NCI-H2227 treated with DMSO at 0.1 percent for 48 hours (cell line): ENCODE results near the gene ENO1.

Source experiments
- DNase-seq: peaks from one replicate; lab custom pipeline; 2025; lab: John Stamatoyannopoulos, UW

The ENO1 gene

DNA sequence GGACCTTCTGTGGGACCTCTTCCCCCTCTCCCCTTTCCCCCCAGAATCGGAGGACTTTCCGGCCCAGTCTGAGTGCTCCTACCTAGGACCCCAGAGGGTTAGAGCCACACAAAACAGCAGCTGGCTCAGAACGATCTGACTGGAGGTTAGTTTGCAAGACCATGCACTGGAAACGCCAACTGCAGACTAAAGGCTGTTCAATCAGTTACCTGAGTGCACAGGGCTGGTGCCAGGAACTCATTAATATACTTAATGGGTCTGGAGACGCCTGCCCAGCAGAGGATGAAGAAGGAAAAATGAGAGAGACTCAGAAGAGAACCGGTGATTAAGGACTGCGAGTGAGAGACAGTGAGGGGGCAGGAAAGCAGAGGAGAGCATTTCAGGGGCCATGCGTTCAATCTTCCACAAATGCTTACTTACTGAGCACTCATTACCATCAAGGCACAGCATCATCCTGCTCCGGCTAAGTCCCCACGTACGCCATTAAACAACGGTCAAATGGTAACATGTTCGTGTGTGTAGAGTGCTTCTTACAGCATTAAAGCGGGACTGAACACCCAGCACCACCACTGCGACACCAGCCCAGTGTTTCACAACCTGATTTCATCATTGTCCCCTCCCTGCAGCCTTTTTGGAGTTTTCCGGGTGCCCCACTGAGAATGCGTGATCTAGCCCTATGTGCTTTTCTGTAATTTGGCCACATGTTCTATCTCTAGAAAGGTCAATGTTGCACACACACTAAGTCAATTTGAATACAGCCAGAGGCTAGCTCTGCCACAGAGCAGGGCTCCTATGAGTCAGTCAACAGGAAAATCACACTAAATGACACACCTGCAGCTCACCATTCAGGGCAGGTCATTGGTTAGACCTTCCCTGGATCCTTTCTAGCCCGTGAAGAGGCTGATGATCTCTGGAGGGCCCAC, 7.6 kb downstream of the ENO1 start:
- DNase-seq: no peak

- no peak for DNase-seq
Observed at GRCh38 chr1:8870103-8870502, 8.4 kb downstream of the ENO1 start.

DNA sequence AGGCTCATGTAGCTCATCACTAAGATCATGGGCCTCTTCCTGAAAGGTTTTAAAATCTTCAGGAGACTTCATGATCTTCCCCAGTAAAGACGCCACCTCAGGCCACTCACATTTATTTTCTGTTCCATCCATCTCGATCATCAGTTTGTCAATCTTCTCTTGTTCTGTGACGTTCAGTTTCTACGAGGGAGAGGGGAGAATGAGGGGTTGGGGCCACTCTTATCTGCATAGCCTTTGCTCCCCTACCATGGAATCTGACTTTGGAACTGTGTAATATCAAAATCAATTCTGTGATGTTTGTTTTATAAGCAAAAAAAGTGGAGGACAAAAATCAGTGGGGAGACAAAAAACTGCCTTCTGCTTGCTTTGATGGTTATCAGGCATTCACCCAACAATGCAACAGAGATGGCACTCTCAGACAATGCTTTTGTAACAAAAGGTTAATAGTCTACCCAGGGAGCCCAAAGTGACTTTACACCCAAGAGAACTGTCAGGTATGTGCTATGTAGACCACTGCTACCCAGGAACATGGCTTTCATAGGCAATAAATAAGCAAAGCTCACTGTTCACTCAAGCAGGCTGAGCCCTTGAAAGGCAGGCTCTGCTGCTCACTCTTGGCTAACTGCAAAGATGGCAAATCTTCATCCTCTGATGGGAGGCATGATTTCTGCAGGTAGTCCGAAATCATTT, 10.5 kb downstream of the ENO1 start:
- no peak for DNase-seq

GRCh38 chr1:8866792-8867415, 11.6 kb downstream of the ENO1 start:
- DNase-seq: no peak

GRCh38 chr1:8866173-8866791, 12.2 kb downstream of the ENO1 start:
- DNase-seq: no peak

DNA sequence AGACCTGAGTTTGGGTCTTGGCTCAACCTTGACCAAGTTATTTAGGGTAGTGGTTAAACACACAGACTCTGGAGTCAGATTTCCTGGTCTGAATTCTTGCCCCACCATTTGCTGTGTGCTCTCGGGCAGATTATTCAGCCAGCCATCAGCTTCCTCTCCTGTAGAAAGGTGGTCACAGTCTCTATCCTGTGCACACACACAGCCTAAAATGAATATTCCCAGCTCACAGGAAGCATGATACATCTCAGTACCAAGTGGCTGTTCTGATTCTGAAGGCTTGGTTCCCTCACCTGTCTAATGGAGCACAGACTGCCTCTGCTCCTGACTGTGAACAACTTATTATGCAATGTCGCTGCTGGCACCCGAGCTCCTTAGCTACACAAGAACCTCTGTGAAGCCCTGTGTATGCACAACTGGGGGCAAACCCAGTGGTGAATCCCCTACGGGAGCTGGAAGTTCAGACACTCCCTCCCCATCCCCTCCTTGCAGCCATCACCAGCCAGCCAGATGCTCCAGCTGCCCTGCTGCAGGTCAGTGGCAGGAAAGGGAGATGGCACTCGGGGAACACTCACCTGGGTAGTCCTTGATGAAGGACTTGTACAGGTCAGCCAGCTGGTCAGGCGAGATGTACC, 13.7 kb downstream of the ENO1 start:
- no peak for DNase-seq

DNA sequence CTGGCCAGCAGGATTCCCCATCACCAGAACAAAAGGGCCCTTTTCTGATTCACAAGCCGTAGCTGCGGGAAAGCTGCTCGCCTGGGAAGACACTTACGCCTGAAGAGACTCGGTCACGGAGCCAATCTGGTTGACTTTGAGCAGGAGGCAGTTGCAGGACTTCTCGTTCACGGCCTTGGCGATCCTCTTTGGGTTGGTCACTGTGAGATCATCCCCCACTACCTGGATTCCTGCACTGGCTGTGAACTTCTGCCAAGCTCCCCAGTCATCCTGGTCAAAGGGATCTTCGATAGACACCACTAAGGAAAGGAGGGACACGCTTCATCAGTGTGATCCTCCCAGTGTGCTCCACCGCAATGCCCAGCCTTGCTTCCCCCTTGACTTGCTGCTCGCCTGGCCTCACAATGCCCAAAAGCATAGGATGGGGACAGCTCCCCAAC, 14.7 kb downstream of the ENO1 start:
- no peak for DNase-seq

GRCh38 chr1:8863138-8863537, 15.3 kb downstream of the ENO1 start:
- no peak for DNase-seq

DNA sequence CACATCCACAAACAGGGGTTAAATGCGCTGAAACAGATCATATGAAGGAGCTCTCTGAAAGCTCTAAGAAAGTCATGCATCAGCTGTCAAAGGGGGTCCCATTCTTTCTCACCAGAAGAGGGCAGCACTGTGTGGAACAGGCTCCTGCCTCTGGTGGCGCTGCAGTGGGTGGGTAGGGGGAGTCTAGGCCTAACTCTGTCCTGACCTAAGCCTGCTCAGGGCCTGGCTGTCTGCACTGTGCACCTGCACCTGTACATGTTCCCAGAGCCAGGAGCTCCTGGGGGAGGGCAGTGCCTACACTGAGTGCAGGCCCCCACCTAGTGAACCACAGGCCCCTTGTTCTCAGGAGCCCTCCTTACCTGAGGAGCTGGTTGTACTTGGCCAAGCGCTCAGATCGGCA, 16.0 kb downstream of the ENO1 start:
- no peak for DNase-seq

GRCh38 chr1:8860738-8861516, 17.6 kb downstream of the ENO1 start:
- no peak for DNase-seq

DNA sequence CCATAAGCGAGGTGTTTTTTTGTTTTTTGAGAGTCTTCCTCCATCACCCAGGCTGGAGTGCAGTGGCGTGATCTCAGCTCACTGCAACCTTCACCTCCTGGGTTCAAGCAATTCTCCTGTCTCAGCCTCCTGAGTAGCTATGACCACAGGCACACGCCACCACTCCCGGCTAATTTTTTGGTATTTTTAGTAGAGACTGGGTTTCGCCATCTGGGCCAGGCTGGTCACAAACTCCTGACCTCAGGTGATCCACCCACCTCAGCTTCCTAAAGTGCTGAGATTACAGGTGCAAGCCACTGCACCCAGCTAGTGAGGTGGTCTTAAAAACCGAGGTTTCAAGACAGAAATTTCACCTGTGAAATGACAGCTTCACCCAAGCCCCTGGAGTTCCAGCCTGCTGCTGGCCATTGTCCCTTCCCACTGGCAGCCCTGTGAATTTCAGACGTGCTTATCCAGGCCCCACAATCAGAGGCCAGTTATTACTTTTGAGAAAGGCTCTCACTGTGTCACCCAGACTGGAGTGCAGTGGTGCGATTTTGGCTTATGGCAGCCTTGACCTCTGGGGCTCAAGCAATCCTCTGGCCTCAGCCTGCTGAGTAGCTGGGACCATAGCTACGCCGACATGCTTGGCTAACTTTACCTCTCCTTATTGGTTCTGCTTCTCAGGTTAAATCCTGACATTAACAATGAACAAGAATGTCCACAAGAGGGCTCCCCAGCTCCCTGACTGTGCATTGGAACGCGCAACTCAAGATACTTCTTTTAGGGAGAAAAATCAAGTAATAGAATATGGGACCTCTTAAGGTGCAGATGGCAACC, 19.4 kb downstream of the ENO1 start:
- no peak for DNase-seq

- no peak for DNase-seq
Observed at GRCh38 chr1:8858112-8858668, 20.3 kb downstream of the ENO1 start.

DNA sequence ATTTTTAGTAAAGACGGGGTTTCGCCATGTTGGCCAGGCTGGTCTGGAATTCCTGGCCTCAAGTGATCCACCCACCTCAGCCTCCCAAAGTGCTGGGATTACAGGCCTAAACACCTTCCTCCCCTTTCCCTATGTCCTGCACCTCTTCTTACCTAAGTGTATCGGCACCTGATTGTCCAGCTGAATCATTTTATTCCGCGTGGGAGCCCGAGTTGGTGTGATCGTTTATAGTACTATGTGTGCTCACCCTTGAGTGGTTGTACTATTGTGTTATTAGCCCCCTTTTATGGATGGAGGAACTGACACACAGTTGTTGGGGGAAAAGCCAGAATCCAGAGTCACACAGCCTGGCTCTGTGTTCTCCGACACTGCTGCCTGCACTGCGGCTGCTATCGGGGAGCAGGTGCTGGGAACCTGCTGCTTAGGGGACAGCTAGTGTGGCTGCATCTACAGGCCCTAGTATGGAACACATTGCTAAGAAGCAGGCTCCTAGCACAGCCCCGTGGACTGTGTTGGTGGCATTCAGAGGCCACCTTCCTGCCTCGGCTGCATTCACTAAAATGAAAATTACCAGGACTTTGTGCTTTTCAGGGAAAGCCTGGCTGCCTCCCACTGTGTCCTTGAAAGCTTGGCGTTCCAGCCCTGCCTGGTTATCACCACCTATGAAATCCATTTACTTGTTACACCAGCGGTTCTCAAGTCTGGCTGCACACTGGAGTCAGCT, 21.6 kb downstream of the ENO1 start:
- DNase-seq: no peak

- DNase-seq: no peak
Observed at GRCh38 chr1:8854240-8854639, 24.2 kb downstream of the ENO1 start.

DNA sequence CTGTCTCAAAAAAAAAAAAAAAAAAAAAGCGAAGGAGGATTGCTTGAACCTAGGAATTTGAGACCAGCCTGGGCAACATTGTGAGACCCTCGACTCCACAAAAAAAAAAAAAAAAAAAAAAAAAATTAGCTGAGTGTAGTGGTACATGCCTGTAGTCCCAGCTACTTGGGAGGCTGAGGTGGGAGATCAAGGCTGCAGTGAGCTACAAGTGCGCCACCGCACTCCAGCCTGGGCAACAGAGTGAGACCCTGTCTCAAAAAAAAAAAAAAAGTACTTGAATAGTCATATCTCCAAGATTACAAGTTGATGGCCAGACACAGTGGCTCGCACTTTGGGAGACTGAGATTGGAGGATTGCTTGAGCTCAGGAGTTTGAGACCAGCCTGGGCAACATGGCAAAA, 27.4 kb downstream of the ENO1 start:
- no peak for DNase-seq

- peak; percentile 66 for DNase-seq
Observed at GRCh38 chr1:8848663-8849386, 29.7 kb downstream of the ENO1 start.

DNA sequence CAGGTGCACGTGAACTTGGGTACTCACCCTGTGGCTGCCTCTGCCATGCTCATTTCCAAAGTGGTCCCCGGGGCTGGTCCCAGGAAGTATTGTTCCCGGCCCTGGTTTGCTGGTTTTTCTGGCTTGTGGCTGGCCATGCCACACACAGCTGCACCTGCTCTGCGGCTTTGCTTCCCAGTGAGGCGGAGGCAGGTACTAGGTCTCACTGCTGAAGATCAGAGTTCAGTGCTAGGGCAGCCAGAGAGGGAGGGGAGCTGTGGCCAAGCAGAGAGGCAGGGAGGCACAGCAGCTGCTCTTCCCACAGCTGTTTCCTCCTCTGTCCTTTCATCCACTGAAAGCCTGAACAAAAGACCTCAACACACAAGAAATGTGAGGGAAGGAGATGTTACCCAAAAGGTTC, 30.5 kb downstream of the ENO1 start:
- no peak for DNase-seq

GRCh38 chr1:8846263-8846662, 32.2 kb downstream of the ENO1 start:
- no peak for DNase-seq
